BE2C (cell line): ENCODE measurements around the gene BTBD19.

Experiments used
- DNase-seq: peaks from one replicate; pipeline ENCODE4 v3.0.0-alpha.2; 2020
- H3K27me3 ChIP-seq: fragments of 250-450 bp; sonication (Bioruptor Pico); 2 replicates; pipeline ENCODE4 v1.5.1; 2020; ENCODE audit warnings: mild to moderate bottlenecking
- H3K36me3 ChIP-seq: fragments of 250-450 bp; sonication (Bioruptor Pico); 2 replicates; pipeline ENCODE4 v1.5.1; 2020; ENCODE audit warnings: mild to moderate bottlenecking
- H3K4me1 ChIP-seq: fragments of 250-450 bp; sonication (Bioruptor Pico); 2 replicates; pipeline ENCODE4 v1.5.1; 2020
- H3K4me3 ChIP-seq: 2 replicates; pipeline ENCODE4 v1.5.1; 2011; ENCODE audit warnings: low read depth, low read length
- H3K9me3 ChIP-seq: fragments of 250-450 bp; sonication (Bioruptor Pico); 2 replicates; pipeline ENCODE4 v1.5.1; 2020
- TF ChIP-seq, protein P1 (sequence below): IDR thresholded peaks from 2 replicates; pipeline ENCODE4 v1.5.1; 2012; ENCODE audit warnings: mild to moderate bottlenecking, low read depth, low read length

Gene BTBD19

DNA sequence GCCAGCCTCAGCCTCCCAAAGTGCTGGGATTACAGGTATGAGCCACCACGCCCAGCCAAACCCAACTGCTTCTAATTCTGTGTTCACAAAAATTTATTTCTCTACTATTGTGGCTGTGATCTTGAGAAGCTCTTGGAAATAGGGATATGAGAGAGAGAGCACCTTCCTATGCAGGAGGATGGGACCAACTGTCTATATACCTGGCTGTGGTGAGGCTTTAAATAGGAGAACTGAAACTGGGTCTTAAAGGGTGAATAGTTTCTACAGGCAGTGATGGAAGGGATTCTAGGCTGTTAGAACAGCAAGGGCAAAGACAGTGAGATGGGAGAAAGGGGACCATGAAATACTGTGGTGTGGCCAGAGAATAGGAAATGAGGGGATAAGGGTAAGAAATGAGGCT is 43.0 kb downstream of the BTBD19 start:
- no peak overlapping the region for H3K4me3 ChIP-seq
- no peaks in the 10 kb centered on the region for H3K36me3 ChIP-seq
- no peaks in the 10 kb centered on the region for H3K9me3 ChIP-seq
- H3K4me1 ChIP-seq = no peaks in the 10 kb centered on the region
- TF ChIP-seq, protein P1, sequence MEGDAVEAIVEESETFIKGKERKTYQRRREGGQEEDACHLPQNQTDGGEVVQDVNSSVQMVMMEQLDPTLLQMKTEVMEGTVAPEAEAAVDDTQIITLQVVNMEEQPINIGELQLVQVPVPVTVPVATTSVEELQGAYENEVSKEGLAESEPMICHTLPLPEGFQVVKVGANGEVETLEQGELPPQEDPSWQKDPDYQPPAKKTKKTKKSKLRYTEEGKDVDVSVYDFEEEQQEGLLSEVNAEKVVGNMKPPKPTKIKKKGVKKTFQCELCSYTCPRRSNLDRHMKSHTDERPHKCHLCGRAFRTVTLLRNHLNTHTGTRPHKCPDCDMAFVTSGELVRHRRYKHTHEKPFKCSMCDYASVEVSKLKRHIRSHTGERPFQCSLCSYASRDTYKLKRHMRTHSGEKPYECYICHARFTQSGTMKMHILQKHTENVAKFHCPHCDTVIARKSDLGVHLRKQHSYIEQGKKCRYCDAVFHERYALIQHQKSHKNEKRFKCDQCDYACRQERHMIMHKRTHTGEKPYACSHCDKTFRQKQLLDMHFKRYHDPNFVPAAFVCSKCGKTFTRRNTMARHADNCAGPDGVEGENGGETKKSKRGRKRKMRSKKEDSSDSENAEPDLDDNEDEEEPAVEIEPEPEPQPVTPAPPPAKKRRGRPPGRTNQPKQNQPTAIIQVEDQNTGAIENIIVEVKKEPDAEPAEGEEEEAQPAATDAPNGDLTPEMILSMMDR = no peak
- no peak for DNase-seq
- H3K27me3 ChIP-seq = no peaks in the 10 kb centered on the region

GRCh38 chr1:44853201-44853600 is 44.9 kb downstream of the BTBD19 start:
- H3K4me1 ChIP-seq = no peaks in the 10 kb centered on the region
- TF ChIP-seq, protein P1 = no peak
- DNase-seq = no peak
- H3K36me3 ChIP-seq = no peaks in the 10 kb centered on the region
- no peak overlapping the region for H3K4me3 ChIP-seq
- H3K27me3 ChIP-seq = no peaks in the 10 kb centered on the region
- H3K9me3 ChIP-seq = no peaks in the 10 kb centered on the region

DNA sequence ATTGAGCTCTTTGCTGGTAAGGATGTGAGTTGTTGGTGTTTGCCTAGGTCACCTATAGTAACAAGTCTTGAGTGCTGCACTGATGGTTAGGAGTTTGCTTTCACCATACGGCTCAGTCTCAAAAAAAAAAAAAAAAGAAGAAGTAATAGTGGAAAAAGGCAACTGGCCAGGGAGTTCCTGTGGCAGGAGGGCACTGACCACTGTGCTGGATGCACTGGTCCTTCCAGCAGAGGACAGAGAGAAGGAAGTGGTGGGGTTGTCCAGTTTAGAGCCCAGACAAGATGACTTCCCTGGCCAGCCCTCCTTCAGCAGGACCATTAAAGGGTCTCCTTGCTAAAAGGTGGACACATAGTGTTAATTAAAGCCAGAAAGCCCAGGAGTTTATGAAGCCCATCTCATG is 46.6 kb downstream of the BTBD19 start:
- H3K27me3 ChIP-seq = no peaks in the 10 kb centered on the region
- no peak overlapping the region for H3K4me3 ChIP-seq
- TF ChIP-seq, protein P1 = no peak
- DNase-seq = no peak
- no peaks in the 10 kb centered on the region for H3K4me1 ChIP-seq
- no peaks in the 10 kb centered on the region for H3K9me3 ChIP-seq
- no peaks in the 10 kb centered on the region for H3K36me3 ChIP-seq

GRCh38 chr1:44855742-44856141 is 47.4 kb downstream of the BTBD19 start:
- no peaks in the 10 kb centered on the region for H3K27me3 ChIP-seq
- no peaks in the 10 kb centered on the region for H3K4me1 ChIP-seq
- TF ChIP-seq, protein P1 = no peak
- no peak for DNase-seq
- H3K36me3 ChIP-seq = no peaks in the 10 kb centered on the region
- no peaks in the 10 kb centered on the region for H3K9me3 ChIP-seq
- H3K4me3 ChIP-seq = no peak overlapping the region

DNA sequence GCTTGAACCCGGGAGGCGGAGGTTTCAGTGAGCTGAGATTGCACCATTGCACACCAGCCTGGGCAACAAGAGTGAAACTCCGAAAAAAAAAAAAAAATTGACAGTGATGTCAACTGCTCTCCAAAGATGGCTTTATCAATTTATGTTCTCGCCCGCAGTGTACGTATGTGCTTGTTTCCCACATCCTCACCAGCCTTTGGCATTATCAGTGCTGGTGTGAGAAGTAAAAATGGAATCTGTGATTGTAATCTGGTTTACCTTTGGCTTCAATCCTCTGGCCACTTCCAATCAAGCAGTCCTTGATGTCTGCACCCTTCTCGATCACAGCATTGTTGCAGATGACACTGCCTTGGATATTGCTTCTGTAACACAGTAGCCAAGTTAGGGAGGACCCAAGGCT is 49.1 kb downstream of the BTBD19 start:
- Histone ChIP-seq H3K9me3 (no peaks in the 10 kb centered on the region), H3K4me3 (no peak overlapping the region), H3K27me3 (no peaks in the 10 kb centered on the region), H3K4me1 (no peaks in the 10 kb centered on the region), H3K36me3 (no peaks in the 10 kb centered on the region)
- TF ChIP-seq, protein P1 = no peak
- DNase-seq = no peak

- no peaks in the 10 kb centered on the region for H3K36me3 ChIP-seq
- H3K9me3 ChIP-seq = no peaks in the 10 kb centered on the region
- H3K4me1 ChIP-seq = no peaks in the 10 kb centered on the region
- TF ChIP-seq, protein P1 = no peak
- no peak overlapping the region for H3K4me3 ChIP-seq
- no peak for DNase-seq
- no peaks in the 10 kb centered on the region for H3K27me3 ChIP-seq
These were observed 52.0 kb downstream of the BTBD19 start for GRCh38 chr1:44860331-44860730.
